Stomach (tissue), 4 donors: ENCODE data around the gene CDKL4.

Experiments
- CTCF ChIP-seq, 7 experiments: fragments of 450-650 bp in 4 of 7; fragments of 200-600 bp in 3 of 7; sonication (generic) in 3 of 7; IDR thresholded peaks; one replicate each; pipeline ENCODE4 v1.5.1; 2016 to 2019; ENCODE audit warnings: antibody characterized with exemption in 7 of 7, control low read depth in 2 of 7, mild to moderate bottlenecking in 1 of 7
- EP300 ChIP-seq: sonication (generic); formaldehyde crosslinking; IDR thresholded peaks from one replicate; pipeline ENCODE4 v1.6.1; 2017; ENCODE audit warnings: antibody characterized with exemption

- TF ChIP-seq CTCF (IDR thresholded peaks at IDR 0.05) = no peak
- no peak for TF ChIP-seq EP300
Observed at GRCh38 chr2:39128919-39129391, 114.8 kb downstream of the CDKL4 start.
